Measurements from ENCODE around the gene OR51A7.
"Not testable (repeated sequence)": the region's sequence is repeated elsewhere in the genome, so short reads cannot be mapped to it uniquely, and the experiment has no call there.

The OR51A7 gene

GRCh38 chr11:4955613-4956012 is 52.0 kb downstream of the OR51A7 start, which contains the start of gene OR51A2:
Gene OR51A2 (minus strand): TSS chr11:4955713. CDS start chr11:4955713, 0 bp downstream.
- not testable (repeated sequence) for DNase-seq

- no peak for DNase-seq
Measured at GRCh38 chr11:4957396-4957795, 53.8 kb downstream of the OR51A7 start.

Data from suppressor macrophage (primary cell).